GM12801 (cell line): ENCODE measurements around the gene SLX4IP.

Source experiments
- TF ChIP-seq, protein P1 (sequence below): IDR thresholded peaks from one replicate; pipeline ENCODE4 v1.5.1; 2011; ENCODE audit warnings: control low read depth; ENCODE audit not compliant: insufficient read length; ENCODE audit errors: extremely low read depth

The SLX4IP gene

DNA sequence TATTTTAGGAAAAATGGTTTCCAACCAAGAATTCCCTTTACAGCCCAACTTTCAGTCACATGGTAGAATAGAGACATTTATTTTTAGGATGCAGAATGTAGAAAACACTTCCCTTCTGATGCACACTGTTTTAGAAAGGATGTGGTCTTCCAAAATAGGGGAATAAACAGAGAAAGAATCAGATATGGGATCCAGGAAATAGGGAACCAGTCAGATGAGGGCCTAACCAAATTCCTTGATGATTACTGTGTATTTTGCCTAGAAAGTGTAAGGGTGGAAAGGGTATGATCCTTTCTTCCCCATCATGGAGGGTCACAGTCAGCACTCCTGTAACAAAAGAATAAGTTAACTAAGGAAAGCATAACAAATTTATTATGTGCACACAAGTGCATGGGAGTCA lies 27.4 kb downstream of the SLX4IP start:
- TF ChIP-seq, protein P1, sequence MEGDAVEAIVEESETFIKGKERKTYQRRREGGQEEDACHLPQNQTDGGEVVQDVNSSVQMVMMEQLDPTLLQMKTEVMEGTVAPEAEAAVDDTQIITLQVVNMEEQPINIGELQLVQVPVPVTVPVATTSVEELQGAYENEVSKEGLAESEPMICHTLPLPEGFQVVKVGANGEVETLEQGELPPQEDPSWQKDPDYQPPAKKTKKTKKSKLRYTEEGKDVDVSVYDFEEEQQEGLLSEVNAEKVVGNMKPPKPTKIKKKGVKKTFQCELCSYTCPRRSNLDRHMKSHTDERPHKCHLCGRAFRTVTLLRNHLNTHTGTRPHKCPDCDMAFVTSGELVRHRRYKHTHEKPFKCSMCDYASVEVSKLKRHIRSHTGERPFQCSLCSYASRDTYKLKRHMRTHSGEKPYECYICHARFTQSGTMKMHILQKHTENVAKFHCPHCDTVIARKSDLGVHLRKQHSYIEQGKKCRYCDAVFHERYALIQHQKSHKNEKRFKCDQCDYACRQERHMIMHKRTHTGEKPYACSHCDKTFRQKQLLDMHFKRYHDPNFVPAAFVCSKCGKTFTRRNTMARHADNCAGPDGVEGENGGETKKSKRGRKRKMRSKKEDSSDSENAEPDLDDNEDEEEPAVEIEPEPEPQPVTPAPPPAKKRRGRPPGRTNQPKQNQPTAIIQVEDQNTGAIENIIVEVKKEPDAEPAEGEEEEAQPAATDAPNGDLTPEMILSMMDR = no peak

DNA sequence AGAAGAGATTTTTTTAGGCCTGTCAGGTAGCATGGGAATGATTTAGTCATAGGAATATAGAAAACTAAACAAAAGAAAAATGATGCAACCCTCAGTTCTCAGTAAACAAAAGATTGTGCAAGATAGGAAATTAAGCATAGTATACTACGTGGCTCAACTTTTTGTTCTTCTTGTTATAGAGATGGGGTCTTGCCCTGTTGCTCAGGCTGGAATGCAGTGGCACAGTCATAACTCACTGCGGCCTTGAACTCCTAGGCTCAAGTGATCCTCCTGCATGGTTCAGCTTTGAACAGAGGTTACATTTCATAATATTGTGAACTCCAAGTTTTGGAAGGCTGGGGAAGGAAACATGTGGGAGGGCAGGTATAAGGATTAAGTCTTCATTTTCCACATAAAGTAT lies 28.5 kb downstream of the SLX4IP start:
- TF ChIP-seq, protein P1 = no peak

DNA sequence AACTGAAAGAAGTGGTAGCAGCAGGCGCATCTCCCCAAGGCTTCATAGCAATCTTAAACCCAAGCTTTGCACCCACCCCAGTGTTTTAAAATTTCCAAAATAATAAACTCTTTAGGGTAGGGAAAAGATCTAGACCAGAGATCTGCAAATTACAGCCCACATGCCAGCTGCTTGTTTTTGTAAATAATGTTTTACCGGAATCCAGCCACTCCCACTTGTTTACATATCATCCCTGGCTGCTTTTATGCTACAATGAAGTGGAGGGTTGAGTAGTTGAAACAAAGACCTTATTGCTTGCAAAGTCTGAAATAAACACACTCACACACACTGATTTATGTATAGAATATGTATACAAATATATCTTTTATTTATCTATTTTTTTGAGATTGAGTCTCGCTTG lies 30.0 kb downstream of the SLX4IP start:
- TF ChIP-seq, protein P1 = no peak

DNA sequence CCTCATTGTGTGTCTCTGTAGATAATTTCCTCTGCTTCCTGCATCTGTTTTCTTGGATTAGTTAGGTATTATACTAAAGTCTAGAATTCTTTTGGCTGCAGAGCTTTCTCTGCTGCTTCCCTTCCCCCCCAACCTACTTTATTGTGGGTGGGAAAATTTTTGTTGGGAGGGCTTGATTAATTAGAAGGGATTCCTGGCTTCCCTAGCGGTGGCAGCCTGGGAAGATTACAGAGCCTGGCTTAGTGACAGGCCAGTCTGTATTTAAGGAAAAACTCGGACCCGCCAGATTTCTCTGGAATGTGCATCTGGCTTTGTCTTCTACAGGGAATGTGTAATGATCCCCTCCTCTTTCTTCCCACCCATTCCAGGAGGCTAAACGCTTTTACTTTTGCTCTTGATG lies 31.2 kb downstream of the SLX4IP start:
- TF ChIP-seq, protein P1 = no peak

DNA sequence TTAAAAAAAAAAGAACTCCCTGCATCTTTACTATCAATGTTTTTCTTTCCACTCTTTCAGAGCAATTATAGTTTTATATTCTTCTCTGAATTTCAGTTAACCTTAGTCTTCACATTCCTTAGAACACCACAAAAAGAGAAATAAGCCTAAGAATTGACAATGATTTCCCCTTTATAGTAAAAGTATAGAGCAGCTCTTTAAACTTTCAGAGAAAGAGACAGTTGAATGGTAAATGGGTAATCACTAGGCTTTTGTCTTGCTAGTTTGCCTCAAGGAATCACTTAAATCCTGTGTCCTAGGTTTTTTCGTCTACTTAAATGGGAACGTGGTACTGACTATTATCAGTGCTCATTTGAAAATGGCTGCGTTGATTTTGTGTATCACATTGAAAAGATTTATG lies 31.8 kb downstream of the SLX4IP start:
- TF ChIP-seq, protein P1 = no peak

DNA sequence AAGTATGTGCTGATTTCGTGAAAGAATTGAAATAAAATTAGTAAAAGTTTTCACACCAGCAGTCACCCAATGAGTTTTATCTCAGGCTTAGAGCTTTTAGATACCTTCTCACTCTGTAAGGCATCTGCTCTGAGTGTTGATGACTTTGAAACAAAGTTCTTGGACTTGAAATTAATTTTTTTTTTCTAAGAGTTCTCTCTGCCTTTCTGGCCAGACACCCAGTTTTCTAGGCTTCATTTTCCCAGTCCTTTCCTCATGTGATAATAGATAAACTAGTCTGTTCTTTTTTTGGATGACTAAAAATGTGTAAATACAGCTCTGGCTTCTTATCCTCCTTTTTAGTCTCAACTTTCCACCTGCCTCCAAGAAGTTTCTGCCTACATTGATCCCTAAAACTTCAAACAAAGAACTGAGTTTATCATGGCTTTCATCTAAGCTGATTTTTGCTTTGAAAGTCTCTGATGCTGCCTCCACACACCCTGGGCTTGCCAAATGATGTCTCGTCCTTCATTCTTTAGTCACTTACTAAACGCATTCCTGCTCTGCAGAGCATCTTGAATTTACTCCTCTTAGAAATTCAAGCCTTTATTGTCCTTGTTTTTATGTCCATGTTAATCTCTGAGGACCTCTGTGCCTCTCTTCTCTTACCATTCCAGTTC lies 32.7 kb downstream of the SLX4IP start:
- TF ChIP-seq, protein P1 = no peak

DNA sequence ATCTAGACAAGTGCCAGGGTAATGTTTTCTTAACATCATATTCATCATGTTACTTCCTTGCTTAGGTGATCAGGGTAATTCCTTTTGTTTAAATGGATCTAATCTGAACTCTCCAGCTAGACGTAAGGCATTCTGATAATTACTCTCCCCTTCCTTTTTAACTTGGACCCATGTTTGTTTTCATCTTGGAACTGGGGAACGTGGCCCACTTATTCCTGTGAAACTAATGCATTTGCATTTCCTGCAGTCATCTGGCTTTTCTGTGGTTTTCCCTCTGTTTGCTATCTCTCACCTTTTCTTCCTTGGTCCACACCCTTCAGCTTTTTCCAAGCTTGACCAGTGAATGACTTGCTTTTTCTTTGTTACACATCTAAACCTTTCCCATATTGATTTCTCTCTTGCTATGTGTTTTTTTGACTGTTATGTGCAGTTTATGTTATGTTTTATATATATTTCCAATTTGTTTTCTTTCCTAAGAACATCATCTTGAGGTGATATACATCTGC lies 33.3 kb downstream of the SLX4IP start:
- TF ChIP-seq, protein P1 = no peak
